ENCODE measurements around the gene CACYBP. TPM values are rescaled to one million over a fixed set of nuclear protein-coding genes. Genes with fewer than 3 reads are reported as not detected.

The CACYBP gene, protein sequence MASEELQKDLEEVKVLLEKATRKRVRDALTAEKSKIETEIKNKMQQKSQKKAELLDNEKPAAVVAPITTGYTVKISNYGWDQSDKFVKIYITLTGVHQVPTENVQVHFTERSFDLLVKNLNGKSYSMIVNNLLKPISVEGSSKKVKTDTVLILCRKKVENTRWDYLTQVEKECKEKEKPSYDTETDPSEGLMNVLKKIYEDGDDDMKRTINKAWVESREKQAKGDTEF
- total RNA-seq: 156 and 236 TPM in 2 replicates

DNA sequence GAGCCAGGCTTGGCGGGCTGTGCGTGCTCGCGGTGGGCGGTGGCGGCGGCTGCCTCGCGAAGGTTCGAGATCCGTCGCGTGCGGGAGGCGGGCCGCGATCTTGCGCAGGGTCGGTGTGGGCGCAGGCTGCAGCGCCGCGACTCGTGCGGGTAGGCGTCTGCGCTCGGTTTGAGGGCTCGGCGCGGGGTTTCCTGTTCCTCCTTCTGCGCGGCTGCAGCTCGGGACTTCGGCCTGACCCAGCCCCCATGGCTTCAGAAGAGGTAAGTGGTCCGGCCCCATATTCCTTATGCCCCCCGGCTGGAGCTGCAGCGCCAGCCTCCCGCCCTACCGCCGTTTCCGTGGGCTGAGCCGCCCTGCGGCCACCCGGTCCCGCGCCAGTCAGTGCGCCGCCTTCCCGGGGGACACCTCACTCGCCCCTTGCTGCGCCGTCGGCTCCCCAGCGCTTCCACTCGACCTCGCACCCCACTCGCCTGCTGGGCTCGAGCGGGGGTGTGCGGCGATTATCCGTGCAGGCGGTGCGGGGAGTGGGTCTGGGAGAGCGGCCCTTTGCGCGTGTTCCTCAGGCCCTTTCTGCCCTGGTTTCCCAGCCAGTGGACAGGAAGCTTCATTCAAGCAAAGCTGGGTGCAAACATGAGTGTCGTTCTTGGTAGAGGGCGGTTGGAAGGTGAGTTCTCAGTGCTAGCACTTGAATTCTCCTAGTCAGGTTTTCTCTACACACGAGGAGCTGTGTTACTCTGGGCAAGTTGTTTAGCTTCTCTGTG lies at the start of gene CACYBP:
Gene CACYBP, plus strand, starts transcription at position 12 of the 761 bp plus-strand sequence. Its CDS starts 234 bp downstream, at position 246.
- no peak for DNase-seq (ENCODE audit: low read depth)

DNA sequence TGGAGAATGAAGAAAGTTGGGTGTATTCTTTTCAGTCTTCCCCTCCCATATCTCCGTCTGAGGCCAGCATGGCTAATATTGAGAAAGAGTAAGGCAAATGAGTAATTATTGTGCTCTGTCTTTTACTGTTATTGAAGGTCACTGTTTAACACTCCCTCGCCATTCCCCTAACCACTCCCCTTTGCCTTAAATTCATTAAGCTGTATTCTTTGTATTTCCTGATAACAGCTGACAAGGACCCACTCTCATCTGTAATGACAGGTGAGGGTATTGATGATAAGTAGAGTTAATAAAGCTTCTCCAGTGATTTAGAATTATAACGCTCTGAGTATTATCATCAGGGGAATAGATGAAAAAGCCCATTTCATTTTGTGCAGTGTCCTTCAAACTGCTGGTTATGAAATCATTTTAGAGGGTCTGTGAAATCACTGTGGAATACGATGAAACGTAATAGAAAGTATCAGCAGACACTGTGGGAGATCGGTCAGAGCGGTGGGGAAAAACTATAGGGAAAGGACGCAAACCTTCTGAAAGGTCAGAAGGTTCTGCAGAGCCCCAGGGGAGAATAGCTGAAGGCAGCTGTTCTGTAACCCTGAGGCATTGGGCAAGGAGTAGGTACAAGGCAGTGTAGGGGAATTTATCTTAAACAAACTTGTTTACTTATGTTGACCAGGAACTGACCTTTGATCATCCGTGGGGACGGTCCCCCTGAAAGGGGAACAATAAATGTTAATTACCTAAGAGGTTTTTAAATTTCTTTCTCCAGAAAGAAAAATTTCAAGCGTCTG lies 46.3 kb upstream of the CACYBP start:
- DNase-seq (ENCODE audit: low read depth): no peak
- no peak overlapping the region for H3K4me3 ChIP-seq (ENCODE audit: low read depth, low read length)
- TF ChIP-seq, protein P1, sequence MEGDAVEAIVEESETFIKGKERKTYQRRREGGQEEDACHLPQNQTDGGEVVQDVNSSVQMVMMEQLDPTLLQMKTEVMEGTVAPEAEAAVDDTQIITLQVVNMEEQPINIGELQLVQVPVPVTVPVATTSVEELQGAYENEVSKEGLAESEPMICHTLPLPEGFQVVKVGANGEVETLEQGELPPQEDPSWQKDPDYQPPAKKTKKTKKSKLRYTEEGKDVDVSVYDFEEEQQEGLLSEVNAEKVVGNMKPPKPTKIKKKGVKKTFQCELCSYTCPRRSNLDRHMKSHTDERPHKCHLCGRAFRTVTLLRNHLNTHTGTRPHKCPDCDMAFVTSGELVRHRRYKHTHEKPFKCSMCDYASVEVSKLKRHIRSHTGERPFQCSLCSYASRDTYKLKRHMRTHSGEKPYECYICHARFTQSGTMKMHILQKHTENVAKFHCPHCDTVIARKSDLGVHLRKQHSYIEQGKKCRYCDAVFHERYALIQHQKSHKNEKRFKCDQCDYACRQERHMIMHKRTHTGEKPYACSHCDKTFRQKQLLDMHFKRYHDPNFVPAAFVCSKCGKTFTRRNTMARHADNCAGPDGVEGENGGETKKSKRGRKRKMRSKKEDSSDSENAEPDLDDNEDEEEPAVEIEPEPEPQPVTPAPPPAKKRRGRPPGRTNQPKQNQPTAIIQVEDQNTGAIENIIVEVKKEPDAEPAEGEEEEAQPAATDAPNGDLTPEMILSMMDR (conservative IDR thresholded peaks at IDR 0.05; ENCODE audit: low read depth, low read length): no peak

More for the DNA sequence above, at the start of gene CACYBP:
- peak within 1 kb of the TSS; percentile 72 for H3K4me3 ChIP-seq (ENCODE audit: low read depth, low read length)
- TF ChIP-seq, protein P1 (conservative IDR thresholded peaks at IDR 0.05; ENCODE audit: low read depth, low read length): no peak

DNA sequence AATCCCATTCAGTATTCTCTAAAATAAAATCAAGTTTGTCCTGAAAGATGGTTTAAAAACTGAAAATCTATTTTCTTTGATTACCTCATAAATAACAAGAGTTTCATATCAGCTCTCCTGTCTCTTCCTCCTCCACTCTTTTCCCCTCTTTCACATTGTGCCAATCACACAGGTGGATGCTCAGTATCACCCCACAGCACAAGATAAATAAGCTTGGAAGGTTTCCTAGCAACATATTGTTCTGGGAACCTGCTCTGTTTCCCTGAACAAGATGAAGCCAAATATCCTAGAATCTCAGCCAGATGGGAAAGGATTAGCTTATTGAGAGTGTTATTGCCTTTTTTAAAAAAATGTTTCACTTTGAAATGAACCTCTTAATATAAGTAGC lies 45.7 kb upstream of the CACYBP start:
- no peak overlapping the region for H3K4me3 ChIP-seq (ENCODE audit: low read depth, low read length)
- TF ChIP-seq, protein P1 (conservative IDR thresholded peaks at IDR 0.05; ENCODE audit: low read depth, low read length): no peak
- DNase-seq (ENCODE audit: low read depth): no peak

DNA sequence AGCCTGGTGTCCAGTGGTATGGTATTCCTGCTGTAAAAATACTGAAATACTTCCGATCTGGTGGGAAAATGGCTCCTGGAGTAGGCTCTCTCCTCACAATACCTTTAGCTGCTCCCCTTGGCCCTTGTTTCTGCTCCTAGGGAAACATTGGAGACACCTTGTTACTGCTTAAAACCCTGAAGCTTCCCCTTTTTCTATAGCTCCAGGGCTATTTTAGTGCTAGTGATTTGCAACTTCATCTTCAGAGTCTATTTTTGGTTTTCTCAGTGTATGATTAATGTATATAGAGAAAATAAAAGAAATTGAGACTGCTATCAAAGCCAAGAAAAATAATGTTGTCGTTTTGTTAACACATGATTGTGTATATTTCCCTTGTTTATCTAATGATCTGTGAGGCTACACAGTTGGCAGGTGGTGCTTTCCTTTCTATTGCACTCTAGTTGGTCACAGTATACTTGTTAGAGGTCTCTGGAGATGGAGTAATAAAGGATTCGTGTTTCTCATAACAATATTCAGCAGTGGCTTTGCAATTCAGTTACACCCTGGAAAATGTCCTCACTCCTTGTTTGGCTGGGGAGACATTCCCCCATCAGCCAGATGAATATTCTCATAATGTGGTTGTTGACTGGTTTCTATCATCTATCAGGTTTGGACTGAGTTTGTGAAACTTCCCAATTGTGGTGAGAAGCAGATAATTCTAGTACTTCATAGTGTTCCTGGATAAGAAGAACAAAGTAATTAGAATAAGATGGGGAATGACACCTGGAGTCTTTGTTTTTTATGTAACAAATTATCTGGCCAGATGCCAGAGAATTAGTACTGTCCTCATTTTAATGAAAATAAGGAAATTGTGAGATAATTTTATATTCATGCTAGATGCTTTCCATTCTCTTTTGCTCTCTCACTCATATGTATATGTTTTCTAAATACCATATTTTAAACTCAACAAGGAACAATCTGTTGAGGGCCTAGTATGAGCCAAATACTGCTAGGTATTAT lies 44.8 kb upstream of the CACYBP start:
- H3K4me3 ChIP-seq (ENCODE audit: low read depth, low read length): no peak overlapping the region
- no peak for DNase-seq (ENCODE audit: low read depth)
- TF ChIP-seq, protein P1 (conservative IDR thresholded peaks at IDR 0.05; ENCODE audit: low read depth, low read length): no peak

DNA sequence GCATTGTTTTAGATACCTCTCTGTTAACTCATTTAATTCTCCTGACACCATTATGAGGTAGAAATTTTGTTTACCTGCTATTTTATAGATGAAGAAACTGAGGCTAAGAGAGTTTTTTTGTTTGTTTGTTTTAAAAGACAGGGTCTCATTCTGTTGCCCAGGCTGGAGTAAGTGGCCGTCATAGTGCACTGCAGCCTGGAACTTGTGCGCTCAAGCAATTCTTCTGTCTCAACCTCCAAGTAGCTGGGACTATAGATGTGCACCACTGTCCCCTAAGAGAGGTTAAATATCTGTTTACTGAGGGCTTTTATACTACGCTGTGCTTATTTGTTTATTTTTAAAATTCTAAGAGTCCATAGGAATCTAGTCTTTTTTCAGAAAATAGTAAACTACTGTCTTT lies 43.7 kb upstream of the CACYBP start:
- no peak overlapping the region for H3K4me3 ChIP-seq (ENCODE audit: low read depth, low read length)
- no peak for DNase-seq (ENCODE audit: low read depth)
- TF ChIP-seq, protein P1 (conservative IDR thresholded peaks at IDR 0.05; ENCODE audit: low read depth, low read length): no peak

DNA sequence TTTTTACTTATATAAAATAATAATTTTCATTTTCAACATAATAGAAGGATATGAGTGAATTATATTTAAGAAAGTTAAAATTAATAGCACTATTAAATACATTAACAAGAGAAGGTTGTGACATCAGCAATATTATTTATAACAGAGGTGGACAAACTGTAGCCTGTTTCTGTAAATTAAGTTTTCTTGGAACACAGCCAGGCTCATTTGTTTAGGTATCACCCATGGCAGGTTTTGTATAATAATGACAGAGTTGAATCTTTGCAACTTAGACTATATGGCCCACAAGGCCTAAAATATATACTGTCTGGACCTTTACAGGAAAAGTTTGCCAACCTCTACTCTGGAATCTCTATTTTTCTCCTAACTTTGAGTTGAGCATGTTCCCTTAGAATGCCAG lies 42.8 kb upstream of the CACYBP start:
- no peak for DNase-seq (ENCODE audit: low read depth)
- TF ChIP-seq, protein P1 (conservative IDR thresholded peaks at IDR 0.05; ENCODE audit: low read depth, low read length): no peak
- H3K4me3 ChIP-seq (ENCODE audit: low read depth, low read length): no peak overlapping the region

Measured in epithelial cell of proximal tubule (primary cell).